HG03460 (cell line): ENCODE data around the gene FTCDNL1.

Source experiments
- ATAC-seq: cut with Tn5 transposase; IDR thresholded peaks from one replicate; pipeline ENCODE4 v1.9.1; 2021; ENCODE audit not compliant: unreplicated experiment

FTCDNL1 gene

DNA sequence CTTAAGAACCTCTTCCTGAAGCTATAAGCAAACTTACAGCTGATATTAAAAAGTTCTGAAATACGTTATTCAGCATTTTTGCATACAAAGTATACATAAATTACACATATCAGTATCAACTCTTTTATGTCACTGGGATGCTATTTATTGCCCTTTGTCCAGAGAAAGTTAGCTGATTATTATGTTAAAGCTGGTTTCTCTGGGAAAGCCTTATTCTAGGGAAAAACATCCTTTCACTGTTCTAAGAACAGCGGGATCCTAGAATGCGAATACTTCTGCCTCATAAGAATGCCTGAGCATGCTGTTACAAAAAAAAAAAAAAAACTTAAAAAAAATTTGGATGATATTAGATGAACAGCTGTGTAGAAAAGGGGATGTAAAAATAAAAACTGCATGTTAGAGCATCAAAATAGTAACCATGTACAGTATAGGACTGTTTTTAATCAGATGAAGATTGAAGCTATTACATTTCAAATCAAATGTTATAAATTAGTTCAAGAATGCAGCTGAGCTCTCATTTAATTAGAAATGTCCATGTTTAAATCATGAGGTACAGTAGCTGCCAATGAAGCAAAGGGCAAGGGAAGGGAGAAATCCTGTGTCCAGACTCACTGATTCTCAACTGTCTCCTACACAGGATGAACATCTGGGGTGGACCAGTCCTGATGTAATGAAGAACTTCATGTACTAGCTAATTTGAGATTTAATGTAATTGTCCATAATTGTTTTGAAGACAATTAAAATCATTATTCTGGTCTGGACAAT, 8.2 kb downstream of the FTCDNL1 start:
- no peak for ATAC-seq

DNA sequence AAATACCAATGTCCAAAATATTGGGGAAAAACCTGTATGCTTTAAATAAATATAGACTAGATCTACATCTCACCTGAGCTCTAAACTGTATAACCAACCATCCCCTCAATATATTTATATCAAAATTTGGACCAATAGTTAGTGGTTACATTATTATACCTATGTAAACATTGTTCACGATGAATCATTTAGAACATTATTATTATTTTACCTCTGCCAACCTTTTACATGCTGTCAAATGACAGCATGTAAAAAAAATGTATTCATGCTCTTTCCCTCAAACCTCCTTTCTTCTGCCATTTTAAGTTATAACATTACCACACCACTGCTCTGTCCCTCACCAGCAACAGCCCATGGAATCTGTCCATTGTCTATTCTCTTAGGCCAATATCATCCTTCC, 9.6 kb downstream of the FTCDNL1 start:
- ATAC-seq: no peak

DNA sequence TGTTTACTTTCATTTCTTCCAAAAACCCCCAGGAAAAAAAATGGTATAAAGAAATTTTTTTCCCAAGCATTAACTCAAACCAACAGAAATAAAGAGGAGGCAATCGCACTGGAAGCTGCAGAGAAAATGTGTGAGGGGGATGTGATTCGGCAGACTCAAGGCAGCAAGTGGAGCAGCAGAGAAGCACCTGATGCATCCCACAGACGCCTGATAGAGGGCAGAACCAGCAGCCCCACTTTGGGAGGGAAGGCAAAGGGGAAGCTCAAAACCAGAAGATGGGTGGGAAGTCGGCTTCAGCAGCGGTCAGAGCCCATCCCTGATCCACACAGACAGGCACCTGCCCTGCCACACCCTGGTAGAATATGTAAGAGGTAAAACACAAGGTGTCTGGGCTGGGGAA, 12.6 kb downstream of the FTCDNL1 start:
- ATAC-seq: no peak

DNA sequence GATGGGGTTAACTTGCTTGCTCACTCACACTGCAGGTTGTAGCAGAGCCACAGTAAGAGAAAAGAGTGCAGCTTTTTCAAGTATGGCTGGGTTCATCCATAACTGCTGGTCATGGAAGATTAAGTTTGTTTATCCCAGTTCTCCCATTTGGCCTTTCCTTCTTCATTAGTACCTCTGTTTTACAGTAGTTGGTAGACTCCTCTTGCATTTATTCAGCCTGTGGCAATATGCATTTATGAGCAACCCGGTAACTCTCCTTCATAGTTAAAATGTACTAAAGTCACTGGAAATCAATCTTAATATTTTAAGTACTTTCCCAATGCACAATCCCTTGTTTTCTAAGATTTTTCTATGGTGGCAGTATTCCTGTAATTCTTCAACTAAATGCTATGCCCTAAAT, 14.0 kb downstream of the FTCDNL1 start:
- no peak for ATAC-seq

DNA sequence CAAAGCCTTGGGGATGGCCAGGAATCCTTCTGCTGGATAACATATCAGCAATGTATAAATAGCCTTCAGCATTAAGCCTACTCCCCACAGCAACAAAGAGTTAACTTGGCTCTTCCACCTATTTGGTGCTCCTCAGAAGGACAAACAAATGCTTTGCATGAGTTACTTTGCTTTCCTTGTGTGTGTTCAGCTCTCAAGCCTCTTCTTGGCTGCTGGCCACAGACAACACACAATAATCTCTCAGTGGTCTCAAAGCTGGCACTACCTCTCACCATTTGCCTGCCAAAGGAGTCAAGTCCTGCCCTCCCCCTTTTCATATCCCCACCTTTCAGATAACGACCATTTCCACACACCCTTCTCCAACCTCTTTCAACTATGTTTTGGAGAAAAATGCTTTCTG, 17.5 kb downstream of the FTCDNL1 start:
- no peak for ATAC-seq

DNA sequence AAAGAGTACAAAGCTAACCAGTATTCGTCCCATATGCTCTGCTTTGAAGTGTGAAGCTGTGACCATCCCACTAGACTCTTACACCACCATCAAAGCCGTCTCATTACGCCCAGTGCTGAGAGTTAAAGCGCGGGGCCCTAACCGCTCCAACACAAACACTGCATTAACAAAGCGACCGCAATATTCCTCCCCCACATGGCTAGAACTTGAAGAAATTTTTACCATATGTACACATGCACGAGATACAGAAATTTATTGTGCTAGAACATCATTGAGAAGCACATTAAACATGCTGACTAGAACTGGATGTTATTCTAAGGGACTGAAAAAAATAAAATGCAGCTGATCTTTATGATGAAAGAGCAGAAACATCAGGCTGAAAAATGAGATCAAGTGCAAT, 20.5 kb downstream of the FTCDNL1 start:
- ATAC-seq: no peak

DNA sequence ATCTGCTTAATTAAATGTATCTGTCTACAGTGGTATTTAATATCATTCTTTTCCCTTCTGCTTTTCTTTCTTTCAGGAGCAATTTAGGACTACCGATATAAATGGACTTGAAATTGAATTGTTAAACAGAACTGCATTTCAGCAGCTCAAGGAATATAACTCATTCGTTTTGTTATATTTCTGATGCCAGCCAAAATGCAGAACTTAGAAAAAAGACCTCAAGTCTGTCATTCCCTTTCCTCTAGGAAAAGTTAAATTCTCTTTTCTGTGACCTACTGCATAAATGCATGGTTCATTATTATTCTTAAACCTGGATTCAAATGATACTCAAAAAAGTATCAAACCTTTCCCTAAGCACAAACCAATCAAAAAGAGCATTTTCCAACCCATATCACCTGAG, 21.4 kb downstream of the FTCDNL1 start:
- ATAC-seq: no peak

DNA sequence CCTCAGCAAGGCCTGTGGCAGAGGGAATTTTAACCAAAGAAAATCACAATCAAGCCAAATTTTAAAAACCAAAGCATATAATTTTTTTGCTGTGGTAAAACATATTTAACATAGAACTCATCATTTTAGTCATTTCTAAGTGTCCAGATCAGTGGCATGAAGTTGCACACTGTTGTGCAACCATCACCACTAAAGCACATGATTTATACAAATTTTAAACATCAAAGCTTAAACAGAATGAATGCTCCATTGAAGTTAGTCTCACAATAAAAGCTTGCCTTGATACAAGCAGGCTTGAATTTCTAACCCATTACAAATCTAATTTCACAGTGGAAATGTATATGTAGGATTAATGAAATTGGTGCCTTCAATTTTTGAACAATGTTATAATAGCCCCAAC, 31.2 kb downstream of the FTCDNL1 start:
- ATAC-seq: no peak

DNA sequence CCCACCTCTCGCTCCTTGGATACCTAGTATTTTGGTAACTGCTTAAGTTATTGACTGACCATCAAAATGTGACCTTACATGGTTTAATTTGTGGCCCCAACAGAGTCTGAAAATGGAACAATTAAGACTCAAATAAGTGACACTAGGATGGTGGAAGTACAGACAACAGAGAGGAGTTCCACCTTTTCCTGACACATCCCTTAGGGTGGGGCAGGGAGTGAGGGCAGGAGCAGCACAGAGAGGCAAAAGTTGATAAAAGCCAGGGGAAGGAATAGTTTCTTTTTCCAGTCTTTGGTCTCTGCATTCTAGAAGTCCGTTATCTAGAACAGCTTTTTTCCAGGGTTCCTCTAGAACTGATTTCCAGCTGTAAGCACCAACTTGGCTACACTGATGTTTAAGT, 32.2 kb downstream of the FTCDNL1 start:
- ATAC-seq: no peak

DNA sequence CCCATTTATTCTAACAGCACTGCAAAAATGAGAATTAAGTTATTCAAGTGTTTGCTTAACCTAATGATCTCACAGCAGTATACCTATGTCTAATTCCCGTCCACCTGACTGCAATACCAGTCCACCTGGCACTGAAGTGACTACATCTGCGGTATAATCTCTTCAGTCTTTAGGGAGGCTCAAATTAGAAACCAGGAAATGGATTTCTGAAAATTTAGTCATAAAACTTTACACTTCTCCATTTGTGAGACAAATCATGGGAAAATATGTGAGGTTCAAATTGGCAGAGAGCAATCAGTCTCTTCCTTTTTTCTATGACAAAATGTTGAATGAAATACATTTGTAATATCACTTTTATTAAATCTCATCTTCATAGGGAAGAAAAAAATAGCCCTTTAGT, 33.0 kb downstream of the FTCDNL1 start:
- ATAC-seq: no peak

DNA sequence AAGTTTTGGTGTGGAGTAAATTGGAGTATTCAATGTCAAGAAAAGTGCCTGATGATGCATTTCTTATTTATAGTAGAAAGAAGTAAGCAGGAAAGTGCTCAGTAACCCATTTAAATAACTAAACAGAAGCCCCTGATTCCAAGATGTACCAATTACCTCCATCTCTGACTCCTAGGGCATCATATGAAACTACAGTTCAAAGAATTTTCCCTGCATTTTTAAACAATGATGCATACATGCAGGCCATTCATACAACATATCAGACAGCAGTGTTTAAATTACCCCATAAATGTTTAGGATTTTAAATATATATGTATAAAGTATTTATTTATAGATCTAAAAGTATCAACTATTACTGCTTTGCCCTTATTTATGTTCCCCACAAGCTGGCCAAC, 36.2 kb downstream of the FTCDNL1 start:
- no peak for ATAC-seq

DNA sequence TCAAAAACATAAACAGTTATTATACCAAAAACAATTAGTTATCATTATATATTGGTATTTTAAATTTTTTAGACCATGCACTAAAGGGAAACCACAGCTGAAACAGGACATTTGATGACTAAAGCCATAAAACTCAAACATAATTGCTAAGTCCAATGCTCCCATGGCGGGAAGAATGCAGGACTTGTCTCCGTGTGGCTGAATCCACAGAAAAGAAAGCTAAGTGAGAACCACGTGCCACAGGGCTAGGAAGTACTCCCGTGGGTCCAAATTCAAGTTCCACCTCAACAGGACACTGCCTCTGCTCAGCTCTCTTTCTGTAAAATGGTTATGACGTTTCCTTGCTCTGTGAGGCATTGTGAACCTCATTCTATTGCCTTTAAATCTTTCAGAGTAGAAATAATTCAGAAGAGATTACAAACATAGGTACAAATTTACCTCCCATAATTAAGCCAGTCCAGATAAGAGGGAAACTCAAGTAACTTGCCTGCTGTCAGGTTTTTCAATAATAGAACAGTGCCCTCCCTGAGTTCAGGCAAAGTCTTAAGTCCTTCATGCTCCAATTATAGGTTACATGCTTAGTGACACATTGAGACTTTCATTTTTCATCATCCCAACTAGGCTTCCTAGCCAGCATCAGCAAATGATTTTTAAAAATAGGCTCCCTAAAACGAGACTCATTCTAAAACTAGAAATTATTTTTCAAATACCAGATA, 36.7 kb downstream of the FTCDNL1 start:
- no peak for ATAC-seq

DNA sequence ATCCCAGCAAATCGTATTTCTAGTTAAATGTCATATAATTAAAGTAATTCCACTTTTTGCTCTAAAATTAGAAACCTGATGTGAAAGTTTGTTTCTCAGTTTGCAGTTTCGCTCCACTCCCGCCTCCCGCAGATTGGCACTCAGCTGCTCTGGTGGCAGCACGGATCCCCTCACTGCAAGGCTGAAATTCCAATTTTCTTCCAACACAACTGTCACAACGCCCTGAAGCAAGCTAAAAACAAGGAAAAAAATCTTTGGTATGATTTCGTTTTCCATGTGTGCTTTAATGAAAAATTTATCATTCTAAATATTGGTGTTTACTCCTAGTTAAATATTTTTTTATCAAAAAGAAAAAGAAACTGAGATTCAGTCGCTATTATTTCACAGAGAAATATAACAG, 38.5 kb downstream of the FTCDNL1 start:
- ATAC-seq: no peak

DNA sequence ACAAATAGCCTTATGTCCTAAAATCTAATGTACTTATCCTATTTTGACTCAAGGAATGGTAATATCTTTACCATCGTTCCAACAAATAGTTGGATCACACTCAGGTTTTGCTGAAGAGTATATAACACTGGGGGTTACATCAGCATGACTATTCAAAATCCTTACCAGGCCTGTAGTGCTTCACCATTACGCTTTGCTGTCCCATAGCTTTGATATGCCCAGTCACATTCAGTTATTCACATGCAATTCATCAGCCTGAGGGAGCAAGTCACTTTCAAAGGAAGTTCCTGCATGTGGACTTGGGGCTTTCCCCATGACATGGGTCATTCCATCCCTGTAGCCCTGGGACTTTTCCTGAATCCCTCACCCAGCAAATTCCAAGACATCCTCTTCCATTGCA, 39.6 kb downstream of the FTCDNL1 start:
- ATAC-seq: no peak

DNA sequence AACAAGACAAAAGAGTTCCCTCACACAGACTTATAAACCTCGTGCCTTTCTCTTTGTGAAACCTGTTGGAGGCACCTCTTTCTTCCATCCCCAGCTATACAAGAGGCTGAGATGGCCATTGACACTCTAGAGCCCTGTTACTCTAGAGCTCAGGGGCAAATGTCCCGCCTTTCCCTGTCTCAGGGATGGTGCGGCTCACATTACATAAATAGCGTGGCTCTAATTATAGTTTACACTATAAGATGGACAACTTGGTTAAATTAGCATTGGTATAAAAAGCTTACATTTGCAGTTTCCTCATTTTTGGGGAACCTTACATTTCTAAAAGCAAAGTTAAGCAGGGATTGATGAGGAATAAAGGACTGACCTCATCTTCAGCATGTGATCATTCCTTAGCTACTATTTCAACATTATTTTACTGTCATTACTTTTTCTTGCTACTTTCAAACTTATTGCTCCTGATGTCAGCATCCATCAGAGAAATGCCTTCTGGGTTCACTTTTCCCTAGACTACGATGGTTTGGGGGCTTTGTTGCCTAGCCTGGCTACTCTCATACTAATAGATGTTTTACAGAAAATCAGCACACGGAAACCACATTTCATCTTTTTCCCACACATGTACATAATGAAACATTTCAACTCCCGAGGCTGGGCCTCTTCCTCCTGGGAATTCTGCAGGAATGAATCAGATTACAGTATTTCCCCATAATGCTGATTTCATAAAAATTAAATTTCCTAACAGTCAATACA, 40.4 kb downstream of the FTCDNL1 start:
- no peak for ATAC-seq

DNA sequence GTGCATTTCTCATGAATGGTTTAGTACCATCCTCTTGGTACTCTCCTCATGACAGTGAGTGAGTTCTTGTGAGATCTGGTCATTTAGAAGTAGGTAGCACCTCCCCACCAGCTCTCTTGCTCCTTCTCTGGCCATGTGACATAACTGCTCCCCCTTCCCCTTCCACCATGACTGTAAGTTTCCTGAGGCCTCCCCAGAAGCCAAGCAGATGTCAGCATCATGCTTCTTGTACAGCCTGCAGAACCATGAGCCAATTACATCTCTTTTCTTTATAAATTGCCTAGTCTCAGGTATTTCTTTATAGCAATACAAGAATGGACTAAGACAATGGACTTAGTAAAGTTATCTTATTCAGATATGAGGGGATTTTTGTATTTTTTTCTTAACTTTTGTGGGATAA, 43.0 kb downstream of the FTCDNL1 start:
- no peak for ATAC-seq

DNA sequence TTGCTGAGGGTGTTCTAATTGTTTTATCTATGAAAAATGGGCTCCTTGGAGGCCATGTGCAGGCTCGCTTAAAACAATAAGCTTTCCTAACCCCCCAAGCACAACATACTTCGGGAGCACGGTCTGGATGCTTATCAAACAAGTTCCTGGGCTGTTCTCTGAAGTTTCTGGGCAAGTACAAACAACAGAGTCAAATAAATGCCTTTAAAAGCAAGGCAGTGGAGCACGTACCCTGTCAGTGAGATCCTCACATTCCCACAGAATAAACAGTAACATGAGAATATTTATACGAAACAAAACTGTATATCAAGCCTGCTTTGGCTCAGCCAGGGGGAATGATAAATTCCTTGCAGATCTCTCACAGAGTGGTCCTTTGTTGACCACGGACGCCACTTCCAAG, 44.8 kb downstream of the FTCDNL1 start:
- ATAC-seq: no peak

DNA sequence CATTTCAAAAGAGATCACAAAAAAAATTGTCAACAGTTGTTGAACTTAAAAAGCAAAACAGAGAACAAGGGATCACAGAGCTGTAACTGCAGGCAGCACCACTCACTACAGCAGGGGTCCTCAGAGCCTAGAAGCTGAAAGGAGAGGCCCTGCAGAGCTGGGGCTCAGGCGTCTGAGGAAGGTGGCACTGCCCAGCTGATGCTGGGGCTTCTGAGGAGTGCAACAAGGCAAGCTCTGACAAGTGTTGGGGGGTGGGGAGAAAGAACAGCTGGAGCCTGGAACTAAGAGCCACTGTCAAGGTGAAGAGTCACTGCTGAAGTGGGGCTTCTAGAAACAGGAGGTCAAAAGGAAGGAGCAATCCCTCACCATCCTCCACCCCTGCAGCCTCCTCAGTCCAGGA, 46.2 kb downstream of the FTCDNL1 start:
- no peak for ATAC-seq

DNA sequence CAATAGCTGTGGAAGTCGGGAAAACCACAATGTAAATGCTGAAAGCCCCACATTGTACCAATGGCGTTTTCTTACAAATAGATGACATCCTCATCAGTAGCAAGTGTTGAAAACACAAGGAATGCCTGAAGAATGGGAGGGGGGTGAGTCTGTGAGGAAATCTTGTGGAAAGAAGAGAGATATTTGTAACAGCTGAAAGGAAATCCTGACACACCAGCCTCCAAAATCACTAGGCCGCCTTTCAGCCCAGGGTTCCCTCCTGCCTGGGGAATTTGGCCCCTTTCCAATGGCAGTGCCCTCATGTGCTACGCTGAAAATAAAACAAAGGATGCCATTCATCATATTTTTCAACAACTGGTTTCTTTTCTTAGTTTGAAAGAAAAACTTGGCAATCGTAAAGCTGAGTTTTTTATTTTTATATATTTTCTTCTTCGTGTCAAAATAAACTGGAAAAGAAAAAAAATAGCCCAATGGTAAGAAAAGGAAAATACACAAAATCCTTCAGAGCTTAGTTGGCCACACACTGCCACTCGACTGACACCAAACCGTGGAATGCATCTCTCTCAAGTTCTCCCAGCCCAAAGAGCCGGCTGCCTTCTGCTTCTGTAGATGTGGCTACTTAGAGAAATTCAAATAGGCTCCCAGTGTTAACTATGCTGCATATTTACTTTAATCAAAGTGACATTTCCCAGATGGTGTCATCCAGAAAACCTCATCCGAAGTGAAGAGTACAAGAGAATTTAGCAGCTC, 52.0 kb downstream of the FTCDNL1 start:
- ATAC-seq: no peak

DNA sequence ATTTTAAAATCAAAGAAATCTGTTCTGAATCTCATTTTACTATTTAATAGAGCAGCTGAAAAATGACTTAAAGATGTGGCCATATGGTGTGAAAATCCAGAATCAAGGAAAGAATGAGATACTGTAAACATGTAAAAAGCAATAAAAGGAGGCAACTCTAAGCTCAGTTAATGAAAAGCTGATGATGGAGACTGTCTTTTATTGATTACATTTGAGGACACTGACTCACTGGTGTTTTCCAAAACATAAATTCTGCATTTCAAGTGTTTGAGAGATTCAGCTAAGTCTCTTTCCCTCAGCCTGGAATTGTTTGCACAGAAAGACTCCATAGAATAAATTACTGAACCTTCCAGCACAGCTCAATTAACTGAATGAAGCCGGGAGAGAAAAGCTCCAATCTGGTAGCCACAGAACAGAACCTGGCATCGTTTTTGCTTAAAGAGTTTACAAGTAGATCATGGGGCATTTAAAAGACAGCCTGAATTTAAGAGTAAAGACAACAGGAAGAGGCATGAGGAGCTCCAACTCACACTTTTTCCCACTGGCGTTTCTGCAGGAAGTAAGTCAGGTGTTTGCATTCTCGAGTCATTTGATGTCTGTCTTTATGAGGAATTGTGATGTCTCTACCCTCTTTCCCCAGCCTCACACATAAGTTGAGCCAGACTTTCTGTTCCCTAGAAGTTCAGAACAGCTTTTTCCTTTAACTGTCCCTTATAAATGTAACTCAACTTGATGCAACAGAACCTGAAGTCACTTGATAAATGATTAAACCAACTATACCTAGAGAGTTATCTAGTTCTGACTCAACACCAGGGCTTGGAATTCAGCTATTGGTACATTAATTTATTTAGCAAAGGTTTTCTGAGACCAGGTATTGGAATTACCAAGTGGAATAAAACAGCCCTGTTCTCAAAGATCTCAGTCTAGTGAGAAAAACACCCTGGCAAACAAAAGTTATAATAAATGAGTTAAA, 53.3 kb downstream of the FTCDNL1 start:
- no peak for ATAC-seq
